Liver (tissue), 3 donors: Measurements from ENCODE around the gene MED27.

ENCODE experiments used
- ATF3 ChIP-seq: IDR thresholded peaks from 2 replicates; pipeline ENCODE4 v1.6.1; 2016; ENCODE audit warnings: antibody characterized with exemption
- CTCF ChIP-seq: fragments of 150-350 bp; IDR thresholded peaks from 2 replicates; pipeline ENCODE4 v1.5.1; 2017; ENCODE audit warnings: improper control_type of control experiment, low read depth, low read length; ENCODE audit not compliant: missing input control
- EGR1 ChIP-seq, 2 donors: IDR thresholded peaks; 2 replicates each; pipeline ENCODE4 v1.6.1; 2016 to 2018; ENCODE audit warnings: antibody characterized with exemption in 2 of 2, low read depth in 2 of 2
- GABPA ChIP-seq, 2 donors: IDR thresholded peaks in 1 of 2; conservative IDR thresholded peaks in 1 of 2; 2 replicates each; pipeline ENCODE4 v1.6.1; 2016; ENCODE audit warnings: antibody characterized with exemption in 2 of 2, mild to moderate bottlenecking in 1 of 2, moderate library complexity in 1 of 2
- JUND ChIP-seq, 2 donors: IDR thresholded peaks; 2 replicates each; pipeline ENCODE4 v1.6.1; 2016; ENCODE audit warnings: antibody characterized with exemption in 2 of 2
- MAX ChIP-seq: IDR thresholded peaks from 2 replicates; pipeline ENCODE4 v1.6.1; 2016; ENCODE audit warnings: antibody characterized with exemption
- NR2F2 ChIP-seq: IDR thresholded peaks from 2 replicates; pipeline ENCODE4 v1.6.1; 2016; ENCODE audit warnings: antibody characterized with exemption
- REST ChIP-seq: IDR thresholded peaks from 2 replicates; pipeline ENCODE4 v1.6.1; 2016; ENCODE audit warnings: antibody characterized with exemption, mild to moderate bottlenecking
- TAF1 ChIP-seq: conservative IDR thresholded peaks from 2 replicates; pipeline ENCODE4 v1.6.1; 2016; ENCODE audit warnings: antibody characterized with exemption, mild to moderate bottlenecking
- YY1 ChIP-seq: IDR thresholded peaks from 2 replicates; pipeline ENCODE4 v1.6.1; 2016; ENCODE audit warnings: antibody characterized with exemption, mild to moderate bottlenecking
- ZBTB33 ChIP-seq: IDR thresholded peaks from 2 replicates; pipeline ENCODE4 v1.6.1; 2016; ENCODE audit warnings: antibody characterized with exemption
- donor health status: healthy.
- donor health status: healthy.

GRCh38 chr9:131872006-131872405, 207.7 kb downstream of the MED27 start:
- TF ChIP-seq CTCF (no peak), YY1 (no peak), ZBTB33 (no peak), TAF1 (no peak), MAX (no peak), NR2F2 (no peak), REST (no peak), JUND (IDR thresholded peaks at IDR 0.05) (no peak), EGR1 (IDR thresholded peaks at IDR 0.05; ENCODE audit: low read depth in 2 of 2) (no peak), GABPA (IDR thresholded peaks at IDR 0.05 in 1 of 2, conservative IDR thresholded peaks at IDR 0.05 in 1 of 2) (no peak), ATF3 (no peak)
